Measurements from ENCODE around the gene AOC3.
A peak's percentile ranks its signal among the peaks of the same experiment; 100 is the strongest.
"Not testable (repeated sequence)": the region's sequence is repeated elsewhere in the genome, so short reads cannot be mapped to it uniquely, and the experiment has no call there.

Gene AOC3

DNA sequence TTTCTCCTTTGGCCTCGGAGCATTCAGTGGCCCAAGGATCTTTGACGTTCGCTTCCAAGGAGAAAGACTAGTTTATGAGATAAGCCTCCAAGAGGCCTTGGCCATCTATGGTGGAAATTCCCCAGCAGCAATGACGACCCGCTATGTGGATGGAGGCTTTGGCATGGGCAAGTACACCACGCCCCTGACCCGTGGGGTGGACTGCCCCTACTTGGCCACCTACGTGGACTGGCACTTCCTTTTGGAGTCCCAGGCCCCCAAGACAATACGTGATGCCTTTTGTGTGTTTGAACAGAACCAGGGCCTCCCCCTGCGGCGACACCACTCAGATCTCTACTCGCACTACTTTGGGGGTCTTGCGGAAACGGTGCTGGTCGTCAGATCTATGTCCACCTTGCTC, 1.4 kb downstream of the AOC3 start:
- peaks cover 0 to 8% of the 10 kb centered on the region in 2 donors for H3K27me3 ChIP-seq (ENCODE audit: control insufficient read depth in 2 of 2, insufficient read depth in 2 of 2, low read length in 2 of 2)
- H3K9ac ChIP-seq (ENCODE audit: low read depth in 1 of 2, low read length in 2 of 2) = peak overlapping the region; percentile 45 to 63
- H3K4me1 ChIP-seq (ENCODE audit: control insufficient read depth in 2 of 2, insufficient read depth in 2 of 2, low read length in 2 of 2) = peaks cover 5% of the 10 kb centered on the region in 2 donors
- H3K36me3 ChIP-seq (ENCODE audit: control insufficient read depth in 2 of 2, insufficient read depth in 2 of 2, low read length in 2 of 2) = no peaks in the 10 kb centered on the region
- no peaks in the 10 kb centered on the region for H3K9me3 ChIP-seq (ENCODE audit: control insufficient read depth in 2 of 2, low read length in 2 of 2)
- peak overlapping the region; percentile 73 to 80 for H3K27ac ChIP-seq (ENCODE audit: low read depth in 2 of 2, low read length in 2 of 2)
- H3K4me3 ChIP-seq (ENCODE audit: low read length in 2 of 2) = peak overlapping the region; percentile 44 to 66

DNA sequence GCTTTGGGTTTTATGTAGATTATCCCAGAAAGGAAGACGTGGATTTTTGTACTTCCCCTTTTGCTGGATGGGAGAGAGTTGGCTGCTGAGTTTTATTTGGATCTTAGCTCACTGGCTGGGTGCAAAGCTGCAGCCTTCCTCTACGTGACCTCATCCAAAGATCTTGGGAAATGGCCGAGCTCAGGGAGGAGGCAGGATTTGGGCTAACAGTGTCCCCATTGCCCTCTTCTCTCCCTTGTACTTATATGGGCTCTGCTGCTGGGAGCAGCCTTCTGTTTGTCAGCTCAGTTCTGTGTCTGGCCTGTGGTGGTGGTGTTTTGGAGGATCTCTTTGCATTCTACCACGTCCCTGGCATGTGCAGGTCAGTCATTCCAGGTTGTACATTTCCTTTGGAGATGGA, 2.0 kb downstream of the AOC3 start:
- peaks cover 5% of the 10 kb centered on the region in 2 donors for H3K4me1 ChIP-seq (ENCODE audit: control insufficient read depth in 2 of 2, insufficient read depth in 2 of 2, low read length in 2 of 2)

DNA sequence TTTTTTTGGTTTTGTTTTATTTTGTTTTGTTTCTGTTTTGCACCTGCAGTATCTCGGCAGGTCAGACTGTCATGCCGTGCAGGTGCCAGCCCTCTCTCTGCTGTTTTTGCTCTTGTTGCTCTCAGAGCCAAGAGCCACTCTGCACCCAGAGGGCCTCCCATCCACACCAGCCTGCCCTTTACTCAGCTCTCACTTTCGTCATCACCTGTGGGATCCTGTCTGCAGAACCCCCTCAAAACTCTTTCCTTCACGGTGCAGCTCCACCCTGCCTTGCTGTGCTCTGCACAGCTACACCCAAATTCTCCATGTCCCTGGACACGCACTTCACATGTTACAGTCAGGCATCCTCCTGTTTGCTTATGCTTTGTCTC, 2.6 kb downstream of the AOC3 start:
- H3K4me1 ChIP-seq (ENCODE audit: control insufficient read depth in 2 of 2, insufficient read depth in 2 of 2, low read length in 2 of 2) = peaks cover 5% of the 10 kb centered on the region in 2 donors
- no peaks in the 10 kb centered on the region for H3K9me3 ChIP-seq (ENCODE audit: control insufficient read depth in 2 of 2, low read length in 2 of 2)
- peaks cover 0 to 8% of the 10 kb centered on the region in 2 donors for H3K27me3 ChIP-seq (ENCODE audit: control insufficient read depth in 2 of 2, insufficient read depth in 2 of 2, low read length in 2 of 2)
- no peak overlapping the region for H3K9ac ChIP-seq (ENCODE audit: low read depth in 1 of 2, low read length in 2 of 2)
- peak overlapping the region in 1 of 2 donors; percentile 66 for H3K4me3 ChIP-seq (ENCODE audit: low read length in 2 of 2)
- H3K36me3 ChIP-seq (ENCODE audit: control insufficient read depth in 2 of 2, insufficient read depth in 2 of 2, low read length in 2 of 2) = no peaks in the 10 kb centered on the region
- H3K27ac ChIP-seq (ENCODE audit: low read depth in 2 of 2, low read length in 2 of 2) = peak overlapping the region in 1 of 2 donors; percentile 80

More for the DNA sequence above, 2.0 kb downstream of the AOC3 start:
- H3K27ac ChIP-seq (ENCODE audit: low read depth in 2 of 2, low read length in 2 of 2) = peak overlapping the region; percentile 73 to 80
- no peaks in the 10 kb centered on the region for H3K36me3 ChIP-seq (ENCODE audit: control insufficient read depth in 2 of 2, insufficient read depth in 2 of 2, low read length in 2 of 2)
- peaks cover 0 to 8% of the 10 kb centered on the region in 2 donors for H3K27me3 ChIP-seq (ENCODE audit: control insufficient read depth in 2 of 2, insufficient read depth in 2 of 2, low read length in 2 of 2)
- H3K4me3 ChIP-seq (ENCODE audit: low read length in 2 of 2) = peak overlapping the region; percentile 44 to 66
- H3K9ac ChIP-seq (ENCODE audit: low read depth in 1 of 2, low read length in 2 of 2) = peak overlapping the region; percentile 45 to 63
- no peaks in the 10 kb centered on the region for H3K9me3 ChIP-seq (ENCODE audit: control insufficient read depth in 2 of 2, low read length in 2 of 2)

DNA sequence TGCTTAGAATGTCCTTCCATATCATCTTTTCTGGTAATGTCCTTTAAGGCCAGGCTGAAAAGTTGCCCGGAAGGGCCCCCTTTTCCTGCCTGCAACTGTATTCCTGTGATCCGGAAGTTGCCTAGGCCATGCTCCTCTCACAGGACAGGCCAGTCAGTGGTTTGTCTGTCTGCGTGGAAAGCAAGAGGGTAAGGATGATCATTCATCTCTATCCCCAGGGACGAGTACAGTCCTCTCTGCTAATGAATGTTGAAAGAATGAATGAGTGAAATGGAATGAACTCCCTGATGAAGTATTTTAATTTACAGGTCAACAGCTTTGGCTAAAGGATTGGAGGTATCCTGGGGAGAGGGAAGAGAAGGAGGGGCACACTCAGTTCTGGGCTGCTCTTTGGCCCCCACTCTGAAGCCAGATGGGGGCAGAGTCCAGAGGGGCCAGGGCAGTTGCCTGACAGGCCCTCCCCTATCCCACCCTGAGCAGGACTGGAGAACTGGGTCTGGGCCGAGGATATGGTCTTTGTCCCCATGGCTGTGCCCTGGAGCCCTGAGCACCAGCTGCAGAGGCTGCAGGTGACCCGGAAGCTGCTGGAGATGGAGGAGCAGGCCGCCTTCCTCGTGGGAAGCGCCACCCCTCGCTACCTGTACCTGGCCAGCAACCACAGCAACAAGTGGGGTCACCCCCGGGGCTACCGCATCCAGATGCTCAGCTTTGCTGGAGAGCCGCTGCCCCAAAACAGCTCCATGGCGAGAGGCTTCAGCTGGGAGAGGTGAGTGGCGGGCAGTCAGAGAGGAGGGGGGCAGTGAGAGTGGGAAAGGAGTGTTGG, 3.2 kb downstream of the AOC3 start:
- Histone ChIP-seq H3K27me3 (ENCODE audit: control insufficient read depth in 2 of 2, insufficient read depth in 2 of 2, low read length in 2 of 2) (peaks cover 0 to 8% of the 10 kb centered on the region in 2 donors), H3K9me3 (ENCODE audit: control insufficient read depth in 2 of 2, low read length in 2 of 2) (no peaks in the 10 kb centered on the region), H3K9ac (ENCODE audit: low read depth in 1 of 2, low read length in 2 of 2) (no peak overlapping the region), H3K27ac (ENCODE audit: low read depth in 2 of 2, low read length in 2 of 2) (peak overlapping the region in 1 of 2 donors; percentile 80), H3K36me3 (ENCODE audit: control insufficient read depth in 2 of 2, insufficient read depth in 2 of 2, low read length in 2 of 2) (no peaks in the 10 kb centered on the region), H3K4me3 (ENCODE audit: low read length in 2 of 2) (peak overlapping the region in 1 of 2 donors; percentile 66), H3K4me1 (ENCODE audit: control insufficient read depth in 2 of 2, insufficient read depth in 2 of 2, low read length in 2 of 2) (peaks cover 3 to 5% of the 10 kb centered on the region in 2 donors)

DNA sequence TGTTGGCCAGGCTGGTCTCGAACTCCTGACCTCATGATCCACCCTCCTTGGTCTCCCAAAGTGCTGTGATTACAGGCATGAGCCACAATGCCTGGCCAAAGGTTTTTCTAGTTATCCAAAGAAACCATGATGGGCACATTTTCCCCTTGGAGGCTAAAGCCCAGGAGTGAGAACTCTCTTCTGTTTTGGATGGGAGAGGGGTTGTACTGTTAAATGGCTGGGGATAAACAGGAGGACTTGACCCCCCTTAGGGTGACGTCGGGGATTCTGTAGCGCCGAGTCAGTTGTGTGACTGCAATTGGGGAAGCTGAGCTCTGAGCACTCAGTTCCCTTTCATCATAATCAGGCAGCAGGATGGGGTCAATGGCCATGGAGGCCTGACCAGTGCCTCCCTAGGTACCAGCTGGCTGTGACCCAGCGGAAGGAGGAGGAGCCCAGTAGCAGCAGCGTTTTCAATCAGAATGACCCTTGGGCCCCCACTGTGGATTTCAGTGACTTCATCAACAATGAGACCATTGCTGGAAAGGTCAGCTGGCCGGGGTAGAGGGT, 4.1 kb downstream of the AOC3 start:
- no peak overlapping the region for H3K9ac ChIP-seq (ENCODE audit: low read depth in 1 of 2, low read length in 2 of 2)
- no peak overlapping the region for H3K27ac ChIP-seq (ENCODE audit: low read depth in 2 of 2, low read length in 2 of 2)
- no peak overlapping the region for H3K4me3 ChIP-seq (ENCODE audit: low read length in 2 of 2)
- peaks cover 0 to 5% of the 10 kb centered on the region in 2 donors for H3K27me3 ChIP-seq (ENCODE audit: control insufficient read depth in 2 of 2, insufficient read depth in 2 of 2, low read length in 2 of 2)
- H3K4me1 ChIP-seq (ENCODE audit: control insufficient read depth in 2 of 2, insufficient read depth in 2 of 2, low read length in 2 of 2) = peaks cover 3 to 5% of the 10 kb centered on the region in 2 donors
- no peaks in the 10 kb centered on the region for H3K36me3 ChIP-seq (ENCODE audit: control insufficient read depth in 2 of 2, insufficient read depth in 2 of 2, low read length in 2 of 2)
- no peaks in the 10 kb centered on the region for H3K9me3 ChIP-seq (ENCODE audit: control insufficient read depth in 2 of 2, low read length in 2 of 2)

DNA sequence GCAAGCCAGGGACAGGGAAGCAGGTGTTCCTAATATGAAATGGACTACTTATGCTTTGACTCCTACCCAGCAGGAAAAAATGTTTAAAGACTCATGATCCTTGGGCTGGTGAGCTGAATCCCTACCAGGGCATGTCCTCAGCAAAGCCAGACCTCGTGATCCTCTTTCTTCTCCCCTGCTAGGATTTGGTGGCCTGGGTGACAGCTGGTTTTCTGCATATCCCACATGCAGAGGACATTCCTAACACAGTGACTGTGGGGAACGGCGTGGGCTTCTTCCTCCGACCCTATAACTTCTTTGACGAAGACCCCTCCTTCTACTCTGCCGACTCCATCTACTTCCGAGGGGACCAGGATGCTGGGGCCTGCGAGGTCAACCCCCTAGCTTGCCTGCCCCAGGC, 5.1 kb downstream of the AOC3 start:
- H3K9ac ChIP-seq (ENCODE audit: low read depth in 1 of 2, low read length in 2 of 2); H3K9me3 ChIP-seq (ENCODE audit: control insufficient read depth in 2 of 2, low read length in 2 of 2); H3K4me1 ChIP-seq (ENCODE audit: control insufficient read depth in 2 of 2, insufficient read depth in 2 of 2, low read length in 2 of 2); H3K27ac ChIP-seq (ENCODE audit: low read depth in 2 of 2, low read length in 2 of 2); H3K36me3 ChIP-seq (ENCODE audit: control insufficient read depth in 2 of 2, insufficient read depth in 2 of 2, low read length in 2 of 2); H3K27me3 ChIP-seq (ENCODE audit: control insufficient read depth in 2 of 2, insufficient read depth in 2 of 2, low read length in 2 of 2); H3K4me3 ChIP-seq (ENCODE audit: low read length in 2 of 2): not testable (repeated sequence)

DNA sequence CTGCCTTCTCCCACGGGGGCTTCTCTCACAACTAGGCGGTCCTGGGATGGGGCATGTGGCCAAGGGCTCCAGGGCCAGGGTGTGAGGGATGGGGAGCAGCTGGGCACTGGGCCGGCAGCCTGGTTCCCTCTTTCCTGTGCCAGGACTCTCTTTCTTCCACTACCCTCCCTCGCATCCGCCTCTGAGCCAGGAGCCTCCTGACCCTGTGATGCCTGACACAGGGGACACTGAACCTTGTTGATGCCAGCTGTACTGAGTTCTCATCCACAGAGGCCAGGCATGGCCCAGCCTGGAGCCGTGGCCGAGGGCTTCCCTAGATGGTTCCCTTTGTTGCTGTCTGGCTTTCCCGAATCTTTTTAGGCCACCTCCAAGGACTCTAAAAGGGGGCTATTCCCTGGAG, 5.5 kb downstream of the AOC3 start:
- not testable (repeated sequence) for H3K9me3 ChIP-seq (ENCODE audit: control insufficient read depth in 2 of 2, low read length in 2 of 2); H3K4me1 ChIP-seq (ENCODE audit: control insufficient read depth in 2 of 2, insufficient read depth in 2 of 2, low read length in 2 of 2); H3K27ac ChIP-seq (ENCODE audit: low read depth in 2 of 2, low read length in 2 of 2); H3K36me3 ChIP-seq (ENCODE audit: control insufficient read depth in 2 of 2, insufficient read depth in 2 of 2, low read length in 2 of 2); H3K9ac ChIP-seq (ENCODE audit: low read depth in 1 of 2, low read length in 2 of 2); H3K27me3 ChIP-seq (ENCODE audit: control insufficient read depth in 2 of 2, insufficient read depth in 2 of 2, low read length in 2 of 2); H3K4me3 ChIP-seq (ENCODE audit: low read length in 2 of 2)

DNA sequence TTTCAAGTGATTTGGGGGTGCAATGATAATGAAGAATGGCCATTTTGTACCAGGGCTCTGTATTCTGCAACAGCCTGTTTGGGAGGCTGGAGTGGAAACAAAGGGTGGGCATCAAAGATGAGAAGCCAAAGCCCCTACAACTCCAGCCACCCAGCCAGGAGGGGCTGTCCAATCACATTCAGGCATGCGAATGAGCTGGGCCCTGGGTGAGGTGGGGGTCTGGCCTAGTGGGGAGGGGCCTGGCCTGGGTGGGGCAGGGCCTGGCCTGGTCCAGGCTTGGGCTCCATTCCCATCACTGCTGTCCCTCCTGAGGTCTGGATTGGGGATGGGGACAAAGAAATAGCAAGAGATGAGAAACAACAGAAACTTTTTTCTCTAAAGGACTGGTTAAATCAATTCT, 6.4 kb downstream of the AOC3 start:
- H3K9me3 ChIP-seq (ENCODE audit: control insufficient read depth in 2 of 2, low read length in 2 of 2) = no peaks in the 10 kb centered on the region
- peaks cover 3 to 4% of the 10 kb centered on the region in 2 donors for H3K4me1 ChIP-seq (ENCODE audit: control insufficient read depth in 2 of 2, insufficient read depth in 2 of 2, low read length in 2 of 2)
- no peak overlapping the region for H3K9ac ChIP-seq (ENCODE audit: low read depth in 1 of 2, low read length in 2 of 2)
- H3K4me3 ChIP-seq (ENCODE audit: low read length in 2 of 2) = no peak overlapping the region
- no peaks in the 10 kb centered on the region for H3K36me3 ChIP-seq (ENCODE audit: control insufficient read depth in 2 of 2, insufficient read depth in 2 of 2, low read length in 2 of 2)
- H3K27me3 ChIP-seq (ENCODE audit: control insufficient read depth in 2 of 2, insufficient read depth in 2 of 2, low read length in 2 of 2) = peaks cover 0 to 4% of the 10 kb centered on the region in 2 donors
- no peak overlapping the region for H3K27ac ChIP-seq (ENCODE audit: low read depth in 2 of 2, low read length in 2 of 2)

DNA sequence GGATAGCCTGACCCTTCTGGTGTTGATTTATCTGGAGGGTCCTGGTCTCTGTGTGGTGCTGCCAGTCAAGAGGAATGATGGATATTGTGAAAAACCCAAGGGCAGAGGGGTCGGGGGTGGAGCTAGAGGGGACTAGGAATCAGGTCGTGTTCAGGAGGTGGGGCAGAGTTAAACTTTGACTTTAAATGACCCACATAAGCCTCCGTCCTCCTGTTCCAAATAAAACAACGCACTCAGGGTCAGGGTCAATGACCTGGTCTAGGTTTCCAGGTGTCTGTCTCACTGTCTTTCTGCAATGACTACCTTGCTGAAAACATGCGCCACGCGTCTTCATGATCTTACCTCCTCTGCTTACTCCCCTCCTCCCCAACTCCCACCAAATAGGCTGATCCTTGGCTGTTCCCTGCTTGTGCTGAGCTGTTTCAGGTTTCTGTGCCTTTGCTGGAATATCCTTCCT, 14.7 kb downstream of the AOC3 start:
- H3K4me3 ChIP-seq (ENCODE audit: low read length in 2 of 2) = no peak overlapping the region
- H3K9ac ChIP-seq (ENCODE audit: low read depth in 1 of 2, low read length in 2 of 2) = no peak overlapping the region
- peaks cover 0 to 7% of the 10 kb centered on the region in 2 donors for H3K4me1 ChIP-seq (ENCODE audit: control insufficient read depth in 2 of 2, insufficient read depth in 2 of 2, low read length in 2 of 2)
- H3K27ac ChIP-seq (ENCODE audit: low read depth in 2 of 2, low read length in 2 of 2) = no peak overlapping the region
- no peaks in the 10 kb centered on the region for H3K36me3 ChIP-seq (ENCODE audit: control insufficient read depth in 2 of 2, insufficient read depth in 2 of 2, low read length in 2 of 2)
- H3K9me3 ChIP-seq (ENCODE audit: control insufficient read depth in 2 of 2, low read length in 2 of 2) = no peaks in the 10 kb centered on the region
- H3K27me3 ChIP-seq (ENCODE audit: control insufficient read depth in 2 of 2, insufficient read depth in 2 of 2, low read length in 2 of 2) = peaks cover 4 to 9% of the 10 kb centered on the region in 2 donors

DNA sequence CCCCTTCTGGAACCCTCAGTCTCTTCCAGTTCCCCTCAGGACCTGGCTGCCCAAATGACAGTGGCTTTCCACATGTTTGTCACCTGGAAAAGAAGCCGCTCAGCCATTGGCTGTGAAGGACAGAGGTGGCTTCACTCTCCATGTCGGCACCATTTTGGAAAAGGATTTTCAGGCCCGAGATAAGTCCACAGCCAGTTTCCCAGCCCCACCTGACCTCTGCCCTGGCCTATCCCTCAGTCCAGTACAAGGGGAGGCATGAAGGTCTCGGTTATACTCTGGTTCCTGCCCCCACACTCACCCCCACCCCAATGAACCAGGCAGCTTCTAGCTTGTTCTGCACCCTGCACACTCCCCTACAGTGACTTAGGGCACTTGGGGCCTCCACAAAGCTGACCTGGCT, 15.2 kb downstream of the AOC3 start:
- Histone ChIP-seq H3K4me3 (ENCODE audit: low read length in 2 of 2) (no peak overlapping the region), H3K27me3 (ENCODE audit: control insufficient read depth in 2 of 2, insufficient read depth in 2 of 2, low read length in 2 of 2) (peaks cover 4 to 9% of the 10 kb centered on the region in 2 donors), H3K36me3 (ENCODE audit: control insufficient read depth in 2 of 2, insufficient read depth in 2 of 2, low read length in 2 of 2) (no peaks in the 10 kb centered on the region), H3K9ac (ENCODE audit: low read depth in 1 of 2, low read length in 2 of 2) (no peak overlapping the region), H3K27ac (ENCODE audit: low read depth in 2 of 2, low read length in 2 of 2) (no peak overlapping the region), H3K4me1 (ENCODE audit: control insufficient read depth in 2 of 2, insufficient read depth in 2 of 2, low read length in 2 of 2) (peaks cover 0 to 7% of the 10 kb centered on the region in 2 donors), H3K9me3 (ENCODE audit: control insufficient read depth in 2 of 2, low read length in 2 of 2) (no peaks in the 10 kb centered on the region)

Data from mucosa of rectum (tissue), 2 donors.